Nephron (organoid): ENCODE data around the gene NT5DC2.

Experiments used
- H3K27ac Mint-ChIP-seq, 3 experiments: 2 replicates each; pipeline ENCODE4 v1.8.0; 2020; ENCODE audit warnings: mixed read lengths in 3 of 3, mild to moderate bottlenecking in 2 of 3, moderate library complexity in 1 of 3
- H3K27me3 Mint-ChIP-seq: 2 replicates; pipeline ENCODE4 v1.8.0; 2021; ENCODE audit warnings: low read depth, mild to moderate bottlenecking, moderate library complexity, mixed read lengths
- H3K36me3 Mint-ChIP-seq: 2 replicates; pipeline ENCODE4 v1.8.0; 2020; ENCODE audit warnings: low read depth, mixed read lengths
- H3K4me1 Mint-ChIP-seq: 2 replicates; pipeline ENCODE4 v1.8.0; 2020; ENCODE audit warnings: mixed read lengths
- H3K4me3 Mint-ChIP-seq, 3 experiments: 2 replicates each; pipeline ENCODE4 v1.8.0; 2020; ENCODE audit warnings: mild to moderate bottlenecking in 3 of 3, mixed read lengths in 3 of 3, moderate library complexity in 2 of 3
- H3K9me3 Mint-ChIP-seq: 2 replicates; pipeline ENCODE4 v1.8.0; 2020; ENCODE audit warnings: mixed read lengths
- CTCF ChIP-seq, 3 experiments: fragments of 200-600 bp; sonication (generic); IDR thresholded peaks; one replicate each; pipeline ENCODE4 v1.5.0; 2021; ENCODE audit warnings: antibody characterized with exemption in 3 of 3; ENCODE audit not compliant: unreplicated experiment in 3 of 3

NT5DC2 gene

GRCh38 chr3:52516509-52517195 is 17.0 kb downstream of the NT5DC2 start:
- H3K4me3 Mint-ChIP-seq = no peak overlapping the region
- H3K36me3 Mint-ChIP-seq = no peaks in the 10 kb centered on the region
- no peaks in the 10 kb centered on the region for H3K9me3 Mint-ChIP-seq
- no peak overlapping the region for H3K27ac Mint-ChIP-seq
- no peaks in the 10 kb centered on the region for H3K4me1 Mint-ChIP-seq
- TF ChIP-seq CTCF (IDR thresholded peaks at IDR 0.05; ENCODE audit: unreplicated experiment in 3 of 3) = no peak
- peaks cover 3% of the 10 kb centered on the region for H3K27me3 Mint-ChIP-seq

GRCh38 chr3:52515192-52515591 is 18.5 kb downstream of the NT5DC2 start:
- Mint-ChIP-seq H3K27ac (no peak overlapping the region), H3K4me3 (no peak overlapping the region), H3K9me3 (no peaks in the 10 kb centered on the region), H3K4me1 (no peaks in the 10 kb centered on the region), H3K36me3 (no peaks in the 10 kb centered on the region), H3K27me3 (peaks cover 7% of the 10 kb centered on the region)
- no peak for TF ChIP-seq CTCF (IDR thresholded peaks at IDR 0.05; ENCODE audit: unreplicated experiment in 3 of 3)

- Mint-ChIP-seq H3K9me3 (no peaks in the 10 kb centered on the region), H3K27me3 (peaks cover 10% of the 10 kb centered on the region), H3K27ac (no peak overlapping the region), H3K4me1 (no peaks in the 10 kb centered on the region), H3K36me3 (no peaks in the 10 kb centered on the region), H3K4me3 (no peak overlapping the region)
- TF ChIP-seq CTCF (IDR thresholded peaks at IDR 0.05; ENCODE audit: unreplicated experiment in 3 of 3) = no peak
Observed at GRCh38 chr3:52514576-52514975, 19.1 kb downstream of the NT5DC2 start.

GRCh38 chr3:52513281-52513680 is 20.4 kb downstream of the NT5DC2 start:
- Mint-ChIP-seq H3K27ac (no peak overlapping the region), H3K4me3 (no peak overlapping the region), H3K9me3 (no peaks in the 10 kb centered on the region), H3K36me3 (no peaks in the 10 kb centered on the region), H3K27me3 (peaks cover 10% of the 10 kb centered on the region), H3K4me1 (no peaks in the 10 kb centered on the region)
- TF ChIP-seq CTCF (IDR thresholded peaks at IDR 0.05; ENCODE audit: unreplicated experiment in 3 of 3) = no peak

- no peaks in the 10 kb centered on the region for H3K4me1 Mint-ChIP-seq
Observed at GRCh38 chr3:52512727-52513126, 20.9 kb downstream of the NT5DC2 start.

More at GRCh38 chr3:52512727-52513126, 20.9 kb downstream of the NT5DC2 start:
- Mint-ChIP-seq H3K4me3 (no peak overlapping the region), H3K9me3 (no peaks in the 10 kb centered on the region), H3K27me3 (peaks cover 10% of the 10 kb centered on the region), H3K36me3 (no peaks in the 10 kb centered on the region), H3K27ac (no peak overlapping the region)
- TF ChIP-seq CTCF (IDR thresholded peaks at IDR 0.05; ENCODE audit: unreplicated experiment in 3 of 3) = no peak
